HEK293 (cell line): ENCODE results near the gene UCK1.

Experiments
- ATF2 ChIP-seq: fragments of 450-650 bp; formaldehyde crosslinking; IDR thresholded peaks from 2 replicates; pipeline ENCODE4 v1.5.1; 2016; ENCODE audit warnings: missing biosample characterization, missing genetic modification characterization, low read depth
- GLIS2 ChIP-seq: fragments of 450-650 bp; formaldehyde crosslinking; IDR thresholded peaks from 2 replicates; pipeline ENCODE4 v1.5.1; 2016; ENCODE audit warnings: missing biosample characterization, missing genetic modification characterization
- INSM2 ChIP-seq: fragments of 450-650 bp; formaldehyde crosslinking; IDR thresholded peaks from 2 replicates; pipeline ENCODE4 v1.5.1; 2016; ENCODE audit warnings: missing biosample characterization, missing genetic modification characterization
- KLF7 ChIP-seq: fragments of 450-650 bp; formaldehyde crosslinking; IDR thresholded peaks from 2 replicates; pipeline ENCODE4 v1.5.1; 2016; ENCODE audit warnings: missing biosample characterization, missing genetic modification characterization, borderline replicate concordance
- PATZ1 ChIP-seq: fragments of 450-650 bp; formaldehyde crosslinking; IDR thresholded peaks from 2 replicates; pipeline ENCODE4 v1.5.1; 2016; ENCODE audit warnings: missing biosample characterization, missing genetic modification characterization
- SP3 ChIP-seq: fragments of 450-650 bp; formaldehyde crosslinking; IDR thresholded peaks from 2 replicates; pipeline ENCODE4 v1.5.1; 2016; ENCODE audit warnings: missing biosample characterization, missing genetic modification characterization
- SP7 ChIP-seq: fragments of 450-650 bp; formaldehyde crosslinking; IDR thresholded peaks from 2 replicates; pipeline ENCODE4 v1.5.1; 2016; ENCODE audit warnings: missing biosample characterization, missing genetic modification characterization
- TCF7L2 ChIP-seq: IDR thresholded peaks from 2 replicates; pipeline ENCODE4 v1.6.1; 2011; ENCODE audit warnings: low read depth, mild to moderate bottlenecking, inconsistent platforms, low read length, moderate library complexity, borderline replicate concordance
- TSHZ1 ChIP-seq: fragments of 450-650 bp; formaldehyde crosslinking; IDR thresholded peaks from 2 replicates; pipeline ENCODE4 v1.5.1; 2016; ENCODE audit warnings: missing biosample characterization, missing genetic modification characterization, borderline replicate concordance
- ZBTB48 ChIP-seq: fragments of 450-650 bp; formaldehyde crosslinking; IDR thresholded peaks from 2 replicates; pipeline ENCODE4 v1.5.1; 2016; ENCODE audit warnings: missing biosample characterization, missing genetic modification characterization
- ZBTB6 ChIP-seq: fragments of 450-650 bp; formaldehyde crosslinking; IDR thresholded peaks from 2 replicates; pipeline ENCODE4 v1.5.1; 2017; ENCODE audit warnings: missing biosample characterization, missing genetic modification characterization
- ZNF132 ChIP-seq: fragments of 450-650 bp; formaldehyde crosslinking; IDR thresholded peaks from 2 replicates; pipeline ENCODE4 v1.5.1; 2017; ENCODE audit warnings: missing biosample characterization, missing genetic modification characterization, borderline replicate concordance
- ZNF140 ChIP-seq: fragments of 450-650 bp; formaldehyde crosslinking; IDR thresholded peaks from 2 replicates; pipeline ENCODE4 v1.5.1; 2016; ENCODE audit warnings: missing biosample characterization, missing genetic modification characterization
- ZNF16 ChIP-seq: fragments of 450-650 bp; formaldehyde crosslinking; IDR thresholded peaks from 2 replicates; pipeline ENCODE4 v1.5.1; 2016; ENCODE audit warnings: low read depth, missing biosample characterization, missing genetic modification characterization
- ZNF280D ChIP-seq: fragments of 450-650 bp; formaldehyde crosslinking; IDR thresholded peaks from 2 replicates; pipeline ENCODE4 v1.5.1; 2016; ENCODE audit warnings: missing biosample characterization, missing genetic modification characterization
- ZNF335 ChIP-seq: fragments of 450-650 bp; formaldehyde crosslinking; conservative IDR thresholded peaks from 2 replicates; pipeline ENCODE4 v1.5.1; 2016; ENCODE audit warnings: missing biosample characterization, missing genetic modification characterization
- ZNF416 ChIP-seq: fragments of 450-650 bp; formaldehyde crosslinking; IDR thresholded peaks from 2 replicates; pipeline ENCODE4 v1.5.1; 2016; ENCODE audit warnings: missing biosample characterization, missing genetic modification characterization
- ZNF488 ChIP-seq: fragments of 450-650 bp; formaldehyde crosslinking; IDR thresholded peaks from 2 replicates; pipeline ENCODE4 v1.5.1; 2016; ENCODE audit warnings: missing biosample characterization, missing genetic modification characterization
- ZNF548 ChIP-seq: fragments of 450-650 bp; formaldehyde crosslinking; IDR thresholded peaks from 2 replicates; pipeline ENCODE4 v1.5.1; 2016; ENCODE audit warnings: missing biosample characterization, missing genetic modification characterization
- ZNF629 ChIP-seq: fragments of 450-650 bp; formaldehyde crosslinking; IDR thresholded peaks from 2 replicates; pipeline ENCODE4 v1.5.1; 2017; ENCODE audit warnings: missing biosample characterization, missing genetic modification characterization
- ZNF777 ChIP-seq: fragments of 450-650 bp; formaldehyde crosslinking; IDR thresholded peaks from 2 replicates; pipeline ENCODE4 v1.5.1; 2017; ENCODE audit warnings: missing biosample characterization, missing genetic modification characterization, borderline replicate concordance
- ZSCAN18 ChIP-seq: fragments of 450-650 bp; formaldehyde crosslinking; IDR thresholded peaks from 2 replicates; pipeline ENCODE4 v1.5.1; 2016; ENCODE audit warnings: missing biosample characterization, missing genetic modification characterization

UCK1 gene

GRCh38 chr9:131502781-131503625 lies 28.1 kb downstream of the UCK1 start, which contains the start of gene POMT1 (continued):
- TF ChIP-seq TSHZ1 (tag by site-specific recombination) (no peak), ZBTB6 (tag by site-specific recombination) (no peak), ZNF335 (peak; percentile 76), KLF7 (tag by site-specific recombination) (peak; percentile 82; the same call in 1 of the 2 replicates), ZBTB48 (tag by site-specific recombination) (peak; percentile 61), INSM2 (tag by site-specific recombination) (peak; percentile 30; the same call in 1 of the 2 replicates), GLIS2 (tag by site-specific recombination) (peak; percentile 59; the same call in 1 of the 2 replicates), ZNF280D (tag by site-specific recombination) (no peak), ZNF416 (tag by site-specific recombination) (no peak), ZNF132 (tag by site-specific recombination) (no peak), ZSCAN18 (tag by site-specific recombination) (no peak), ATF2 (tag by site-specific recombination) (no peak), ZNF548 (tag by site-specific recombination) (no peak), PATZ1 (peak; percentile 80), ZNF16 (tag by site-specific recombination) (no peak; the same call in 1 of the 2 replicates), ZNF629 (tag by site-specific recombination) (peak; percentile 32; the same call in 1 of the 2 replicates), ZNF777 (tag by site-specific recombination) (no peak; the same call in 1 of the 2 replicates), SP3 (tag by site-specific recombination) (peak; percentile 69), TCF7L2 (no peak), SP7 (tag by site-specific recombination) (peak; percentile 82), ZNF140 (no peak), ZNF488 (tag by site-specific recombination) (no peak)
